ENCODE measurements around the gene TRMT5.

GRCh38 chr14:60971271-60971670, 9.6 kb downstream of the TRMT5 start:
- TF ChIP-seq POLR2A (IDR thresholded peaks at IDR 0.05) (no peak), CTCF (IDR thresholded peaks at IDR 0.05) (no peak), POLR2AphosphoS5 (IDR thresholded peaks at IDR 0.05) (no peak), EP300 (IDR thresholded peaks at IDR 0.05) (no peak)
